Gastrocnemius medialis (tissue), 4 donors: Measurements from ENCODE around the gene PAK5. TPM values are rescaled to one million over a fixed set of nuclear protein-coding genes. Genes with fewer than 3 reads are reported as not detected.

Source experiments
- ATAC-seq, 2 donors: fragments of 150-250 bp; one replicate each; pipeline ENCODE4 v1.9.1; 2016
- DNase-seq, 2 donors: peaks; one replicate each; pipeline ENCODE4 v3.0.0-alpha.2; 2019
- H3K27ac ChIP-seq, 4 donors: fragments of 200-600 bp; sonication (generic); 1 replicate in 1 of 4; 2 replicates in 3 of 4; pipeline ENCODE4 v1.5.1; 2016 to 2018; ENCODE audit warnings: mild to moderate bottlenecking in 2 of 4, moderate library complexity in 1 of 4
- H3K27me3 ChIP-seq, 3 donors: fragments of 200-600 bp; sonication (generic) in 2 of 3; 1 replicate in 1 of 3; 2 replicates in 2 of 3; pipeline versions ENCODE4 v1.5.1 to v1.6.0; 2016 to 2019; ENCODE audit warnings: mild to moderate bottlenecking in 1 of 3, moderate library complexity in 1 of 3
- H3K36me3 ChIP-seq, 2 donors: fragments of 200-600 bp; sonication (generic) in 1 of 2; one replicate each; pipeline ENCODE4 v1.5.1; 2017 to 2018
- H3K4me1 ChIP-seq, 2 donors: fragments of 200-600 bp; sonication (generic) in 1 of 2; one replicate each; pipeline ENCODE4 v1.5.1; 2016 to 2017; ENCODE audit warnings: mild to moderate bottlenecking in 2 of 2
- H3K4me3 ChIP-seq, 4 donors: fragments of 200-600 bp; sonication (generic) in 3 of 4; 1 replicate in 1 of 4; 2 replicates in 3 of 4; pipeline ENCODE4 v1.5.1; 2016 to 2019; ENCODE audit warnings: mild to moderate bottlenecking in 2 of 4
- H3K9me3 ChIP-seq, 3 donors: fragments of 200-600 bp; sonication (generic) in 2 of 3; 1 replicate in 1 of 3; 2 replicates in 2 of 3; pipeline ENCODE4 v1.5.1; 2016 to 2019
- POLR2A ChIP-seq, 2 donors: fragments of 450-650 bp; IDR thresholded peaks; one replicate each; pipeline ENCODE4 v1.6.1; 2017; ENCODE audit warnings: antibody characterized with exemption in 2 of 2, mild to moderate bottlenecking in 2 of 2, moderate library complexity in 2 of 2
- in situ Hi-C, 4 donors: fragments of 200-750 bp; cut with MboI; loops; one replicate each; pipeline versions ENCODE4 v1.15.0 to v1.8.0; 2017; ENCODE audit warnings: low sequenced_read_pairs in 4 of 4
- intact Hi-C: fragments of 100-400 bp; cut with DNase I; formaldehyde crosslinking; loops from one replicate; pipeline ENCODE4 v1.15.1; 2023; ENCODE audit warnings: low total_unique reads
- total RNA-seq, 4 donors: library from RNA; depleted of rRNA; stranded (reverse); fragments of >200 nt; gene quantifications; one replicate each; pipeline versions ENCODE4 v1.1.0 to v1.2.3, GENCODE V29; 2016
- TF ChIP-seq, protein P1 (sequence below), 5 experiments: fragments of 450-650 bp in 3 of 5; fragments of 200-600 bp in 2 of 5; sonication (generic) in 2 of 5; IDR thresholded peaks in 4 of 5; conservative IDR thresholded peaks in 1 of 5; 1 replicate in 4 of 5; 2 replicates in 1 of 5; pipeline ENCODE4 v1.5.1; 2016 to 2019; ENCODE audit warnings: antibody characterized with exemption in 5 of 5, mild to moderate bottlenecking in 3 of 5, moderate library complexity in 3 of 5

Gene PAK5
- total RNA-seq, 4 donors from 2014 or later: not detected

DNA sequence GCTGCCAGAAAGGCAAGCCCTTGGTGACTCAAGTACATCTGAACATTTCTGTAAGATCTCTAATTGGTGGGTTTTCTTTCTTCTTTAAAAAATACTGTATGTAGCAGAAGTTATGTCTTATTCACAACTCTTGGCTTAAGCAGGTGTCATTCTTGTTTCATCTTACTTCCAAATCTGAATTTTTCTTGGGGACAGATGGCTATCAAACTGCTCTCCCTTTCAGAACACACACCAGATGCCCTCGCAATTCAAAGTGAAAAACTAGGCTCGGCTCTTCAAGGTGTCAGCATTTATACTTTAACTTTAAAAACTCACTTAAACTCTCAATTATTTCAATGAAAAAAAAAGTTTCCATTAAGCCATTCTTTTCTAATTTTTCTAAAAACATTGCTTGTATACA, 49.7 kb downstream of the PAK5 start:
- Histone ChIP-seq H3K27me3 (no peaks in the 10 kb centered on the region), H3K27ac (no peak overlapping the region), H3K9me3 (no peaks in the 10 kb centered on the region), H3K4me1 (no peaks in the 10 kb centered on the region), H3K4me3 (no peak overlapping the region), H3K36me3 (no peaks in the 10 kb centered on the region)
- in situ Hi-C loops (loop anchor here in 1 of 4 donors (25.0 kb wide), 1 partner anchor 102 kb away; no protein-coding TSS in a partner anchor), intact Hi-C loops (no loop called here)
- DNase-seq (no peak), ATAC-seq (no peak)
- TF ChIP-seq, protein P1, sequence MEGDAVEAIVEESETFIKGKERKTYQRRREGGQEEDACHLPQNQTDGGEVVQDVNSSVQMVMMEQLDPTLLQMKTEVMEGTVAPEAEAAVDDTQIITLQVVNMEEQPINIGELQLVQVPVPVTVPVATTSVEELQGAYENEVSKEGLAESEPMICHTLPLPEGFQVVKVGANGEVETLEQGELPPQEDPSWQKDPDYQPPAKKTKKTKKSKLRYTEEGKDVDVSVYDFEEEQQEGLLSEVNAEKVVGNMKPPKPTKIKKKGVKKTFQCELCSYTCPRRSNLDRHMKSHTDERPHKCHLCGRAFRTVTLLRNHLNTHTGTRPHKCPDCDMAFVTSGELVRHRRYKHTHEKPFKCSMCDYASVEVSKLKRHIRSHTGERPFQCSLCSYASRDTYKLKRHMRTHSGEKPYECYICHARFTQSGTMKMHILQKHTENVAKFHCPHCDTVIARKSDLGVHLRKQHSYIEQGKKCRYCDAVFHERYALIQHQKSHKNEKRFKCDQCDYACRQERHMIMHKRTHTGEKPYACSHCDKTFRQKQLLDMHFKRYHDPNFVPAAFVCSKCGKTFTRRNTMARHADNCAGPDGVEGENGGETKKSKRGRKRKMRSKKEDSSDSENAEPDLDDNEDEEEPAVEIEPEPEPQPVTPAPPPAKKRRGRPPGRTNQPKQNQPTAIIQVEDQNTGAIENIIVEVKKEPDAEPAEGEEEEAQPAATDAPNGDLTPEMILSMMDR (IDR thresholded peaks at IDR 0.05 in 4 of 5, conservative IDR thresholded peaks at IDR 0.05 in 1 of 5): no peak
- no peak for TF ChIP-seq POLR2A (IDR thresholded peaks at IDR 0.05)

DNA sequence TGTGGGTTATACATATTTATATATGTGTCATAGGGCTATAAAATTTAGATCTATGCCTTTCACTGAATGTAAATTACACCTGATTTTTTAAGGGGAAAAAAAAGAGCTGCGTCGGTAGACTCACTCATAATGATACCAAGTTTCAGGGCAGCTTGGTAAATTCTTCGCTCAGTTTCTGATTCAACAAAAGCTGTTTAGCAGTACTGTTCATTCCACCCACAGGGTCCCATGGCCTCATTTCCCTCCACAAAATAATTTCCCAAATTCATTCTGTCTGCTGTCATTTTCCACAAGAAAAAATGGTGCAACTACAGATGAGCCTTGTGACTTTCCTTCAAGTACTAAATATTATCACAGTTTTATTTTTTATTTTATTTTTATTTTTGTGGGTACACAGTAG, 63.7 kb downstream of the PAK5 start:
- Histone ChIP-seq H3K27me3 (no peaks in the 10 kb centered on the region), H3K4me3 (no peak overlapping the region), H3K27ac (no peak overlapping the region), H3K9me3 (no peaks in the 10 kb centered on the region), H3K36me3 (no peaks in the 10 kb centered on the region), H3K4me1 (no peaks in the 10 kb centered on the region)
- intact Hi-C loops: no loop called here
- TF ChIP-seq POLR2A (IDR thresholded peaks at IDR 0.05): no peak
- TF ChIP-seq, protein P1 (IDR thresholded peaks at IDR 0.05 in 4 of 5, conservative IDR thresholded peaks at IDR 0.05 in 1 of 5): no peak
- DNase-seq: no peak
- ATAC-seq: no peak
- in situ Hi-C loops: loop anchor here in 1 of 4 donors (25.0 kb wide), 1 partner anchor 88 kb away; no protein-coding TSS in a partner anchor

DNA sequence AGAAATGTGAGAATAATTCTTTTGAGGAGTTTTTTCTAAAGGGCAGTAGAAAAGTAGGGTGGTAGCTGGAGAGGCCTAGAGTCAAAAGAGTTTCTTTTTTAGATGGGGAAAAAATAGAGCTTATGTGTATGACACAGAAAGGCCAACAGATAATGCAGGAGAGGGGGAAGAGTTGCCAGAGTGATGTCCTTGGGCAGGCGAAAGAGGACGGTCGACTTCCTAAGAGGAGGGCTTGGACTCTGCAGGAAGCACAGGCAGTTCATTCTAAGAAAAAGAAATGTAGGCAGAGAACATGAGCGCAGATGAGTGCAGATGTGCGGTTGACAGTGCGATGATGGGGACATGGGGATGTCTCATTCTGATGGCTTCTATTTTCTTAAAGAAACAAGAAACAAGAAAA, 68.9 kb downstream of the PAK5 start:
- no peak for ATAC-seq
- TF ChIP-seq POLR2A (IDR thresholded peaks at IDR 0.05): no peak
- TF ChIP-seq, protein P1 (IDR thresholded peaks at IDR 0.05 in 4 of 5, conservative IDR thresholded peaks at IDR 0.05 in 1 of 5): no peak
- no peak overlapping the region for H3K27ac ChIP-seq
- no peak overlapping the region for H3K4me3 ChIP-seq
- intact Hi-C loops: no loop called here
- H3K4me1 ChIP-seq: no peaks in the 10 kb centered on the region
- H3K36me3 ChIP-seq: no peaks in the 10 kb centered on the region
- no peak for DNase-seq
- H3K27me3 ChIP-seq: no peaks in the 10 kb centered on the region
- in situ Hi-C loops: no loop called here
- H3K9me3 ChIP-seq: no peaks in the 10 kb centered on the region

DNA sequence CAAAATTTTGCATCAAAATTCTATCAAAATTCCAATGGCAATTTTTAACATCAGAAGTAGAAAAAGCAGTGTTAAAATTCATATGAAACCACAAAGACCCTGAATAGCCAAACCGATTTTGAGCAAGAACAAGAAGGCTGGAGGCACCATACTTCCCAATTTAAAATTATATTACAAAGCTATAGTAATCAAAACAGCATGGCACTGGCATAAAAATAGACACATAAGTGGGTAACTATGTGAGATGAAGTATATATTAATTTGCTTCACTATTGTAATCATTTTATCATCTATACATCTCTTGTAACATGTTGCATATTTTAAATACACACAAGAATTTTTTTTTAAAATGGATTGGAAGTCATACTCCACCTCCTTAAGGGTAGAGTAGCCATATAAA, 77.4 kb downstream of the PAK5 start:
- in situ Hi-C loops (no loop called here), intact Hi-C loops (no loop called here)
- DNase-seq (no peak), ATAC-seq (no peak)
- no peak overlapping the region for H3K4me3 ChIP-seq
- H3K27me3 ChIP-seq: no peaks in the 10 kb centered on the region
- no peaks in the 10 kb centered on the region for H3K36me3 ChIP-seq
- H3K4me1 ChIP-seq: no peaks in the 10 kb centered on the region
- H3K27ac ChIP-seq: no peak overlapping the region
- no peak for TF ChIP-seq POLR2A (IDR thresholded peaks at IDR 0.05)
- TF ChIP-seq, protein P1 (IDR thresholded peaks at IDR 0.05 in 4 of 5, conservative IDR thresholded peaks at IDR 0.05 in 1 of 5): no peak
- no peaks in the 10 kb centered on the region for H3K9me3 ChIP-seq

DNA sequence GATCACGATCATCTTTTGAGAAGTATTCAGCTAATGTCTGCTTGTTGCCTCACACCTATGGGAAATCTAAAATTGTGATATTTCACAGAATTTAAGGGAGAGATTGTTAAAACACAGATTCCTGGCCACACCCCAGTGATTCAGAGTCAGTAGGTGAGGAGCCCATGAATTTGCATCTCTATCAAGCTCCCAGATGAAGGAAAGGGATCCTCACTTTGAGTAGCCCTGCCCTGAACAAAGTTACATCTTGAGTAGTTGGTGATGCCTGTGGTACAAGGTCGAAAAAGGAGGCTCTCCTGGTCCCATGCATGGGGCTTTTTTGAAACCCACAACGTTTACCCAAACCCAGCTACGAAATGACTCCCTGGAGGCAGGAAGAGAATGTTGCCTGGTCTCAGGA, 79.5 kb downstream of the PAK5 start:
- no peaks in the 10 kb centered on the region for H3K9me3 ChIP-seq
- no peak for DNase-seq
- ATAC-seq: no peak
- in situ Hi-C loops: no loop called here
- no peak overlapping the region for H3K4me3 ChIP-seq
- H3K27me3 ChIP-seq: no peaks in the 10 kb centered on the region
- TF ChIP-seq, protein P1 (IDR thresholded peaks at IDR 0.05 in 4 of 5, conservative IDR thresholded peaks at IDR 0.05 in 1 of 5): no peak
- no peak for TF ChIP-seq POLR2A (IDR thresholded peaks at IDR 0.05)
- no peak overlapping the region for H3K27ac ChIP-seq
- intact Hi-C loops: no loop called here
- no peaks in the 10 kb centered on the region for H3K36me3 ChIP-seq
- H3K4me1 ChIP-seq: no peaks in the 10 kb centered on the region
